ENCODE measurements around the gene PCNX4.
"Not testable (repeated sequence)": the region's sequence is repeated elsewhere in the genome, so short reads cannot be mapped to it uniquely, and the experiment has no call there.

PCNX4 gene

DNA sequence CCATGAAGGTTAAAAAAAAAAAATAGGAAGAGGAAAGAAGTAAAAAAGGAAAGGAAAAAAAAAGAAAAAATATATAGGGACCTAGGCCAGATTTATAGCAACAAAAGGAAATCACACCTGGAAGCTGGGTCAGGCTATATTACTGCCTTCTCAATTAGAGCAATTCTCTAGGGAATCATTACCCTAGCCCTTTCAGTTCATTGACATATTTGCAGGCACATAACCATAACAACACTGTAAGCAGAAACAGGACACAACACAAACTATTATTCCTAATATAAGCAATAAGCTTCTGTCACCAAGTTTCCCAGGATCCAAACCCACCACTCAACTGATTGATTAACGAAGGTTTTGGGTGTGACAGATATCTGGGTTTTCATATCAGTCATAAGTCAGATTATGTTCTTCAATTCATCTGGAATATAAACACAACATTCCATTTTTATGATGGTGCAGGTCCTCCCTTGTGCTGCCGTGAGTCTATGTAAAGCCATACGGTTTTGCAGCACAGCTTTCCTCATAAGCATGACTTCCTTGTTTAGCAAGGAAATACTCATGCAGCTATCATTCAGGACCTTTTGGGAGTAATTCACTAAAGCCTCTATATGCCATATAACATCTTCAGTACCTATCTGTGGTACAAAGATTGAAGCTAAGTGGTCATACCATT lies 4.2 kb downstream of the PCNX4 start:
- Histone ChIP-seq H3K4me1 (ENCODE audit: insufficient read depth, low read length, severe bottlenecking) (peaks cover 31% of the 10 kb centered on the region), H4K20me1 (ENCODE audit: insufficient read depth, low read length) (no peaks in the 10 kb centered on the region), H3K36me3 (ENCODE audit: insufficient read depth, low read length) (peaks cover 23% of the 10 kb centered on the region), H3K27ac (ENCODE audit: low read depth, low read length, poor library complexity, severe bottlenecking) (no peak overlapping the region), H3K9ac (ENCODE audit: low read length) (no peak overlapping the region), H3K9me2 (ENCODE audit: low read depth, low read length) (no peaks in the 10 kb centered on the region), H3K4me3 (ENCODE audit: low read depth, low read length, poor library complexity, severe bottlenecking) (no peak overlapping the region), H3K79me2 (ENCODE audit: insufficient read depth, low read length) (peaks cover 61% of the 10 kb centered on the region), H3K4me2 (ENCODE audit: low read length) (no peak overlapping the region), H3K9me3 (ENCODE audit: low read length) (no peaks in the 10 kb centered on the region), H3F3A (ENCODE audit: insufficient read depth, low read length) (no peaks in the 10 kb centered on the region), H3K27me3 (ENCODE audit: insufficient read depth, low read length) (no peaks in the 10 kb centered on the region), H2AFZ (ENCODE audit: low read length) (no peak overlapping the region)
- TF ChIP-seq, protein P1, sequence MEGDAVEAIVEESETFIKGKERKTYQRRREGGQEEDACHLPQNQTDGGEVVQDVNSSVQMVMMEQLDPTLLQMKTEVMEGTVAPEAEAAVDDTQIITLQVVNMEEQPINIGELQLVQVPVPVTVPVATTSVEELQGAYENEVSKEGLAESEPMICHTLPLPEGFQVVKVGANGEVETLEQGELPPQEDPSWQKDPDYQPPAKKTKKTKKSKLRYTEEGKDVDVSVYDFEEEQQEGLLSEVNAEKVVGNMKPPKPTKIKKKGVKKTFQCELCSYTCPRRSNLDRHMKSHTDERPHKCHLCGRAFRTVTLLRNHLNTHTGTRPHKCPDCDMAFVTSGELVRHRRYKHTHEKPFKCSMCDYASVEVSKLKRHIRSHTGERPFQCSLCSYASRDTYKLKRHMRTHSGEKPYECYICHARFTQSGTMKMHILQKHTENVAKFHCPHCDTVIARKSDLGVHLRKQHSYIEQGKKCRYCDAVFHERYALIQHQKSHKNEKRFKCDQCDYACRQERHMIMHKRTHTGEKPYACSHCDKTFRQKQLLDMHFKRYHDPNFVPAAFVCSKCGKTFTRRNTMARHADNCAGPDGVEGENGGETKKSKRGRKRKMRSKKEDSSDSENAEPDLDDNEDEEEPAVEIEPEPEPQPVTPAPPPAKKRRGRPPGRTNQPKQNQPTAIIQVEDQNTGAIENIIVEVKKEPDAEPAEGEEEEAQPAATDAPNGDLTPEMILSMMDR (IDR thresholded peaks at IDR 0.05; ENCODE audit: low read length): no peak
- no peak for TF ChIP-seq EZH2 (IDR thresholded peaks at IDR 0.05; ENCODE audit: borderline replicate concordance, low read length)

DNA sequence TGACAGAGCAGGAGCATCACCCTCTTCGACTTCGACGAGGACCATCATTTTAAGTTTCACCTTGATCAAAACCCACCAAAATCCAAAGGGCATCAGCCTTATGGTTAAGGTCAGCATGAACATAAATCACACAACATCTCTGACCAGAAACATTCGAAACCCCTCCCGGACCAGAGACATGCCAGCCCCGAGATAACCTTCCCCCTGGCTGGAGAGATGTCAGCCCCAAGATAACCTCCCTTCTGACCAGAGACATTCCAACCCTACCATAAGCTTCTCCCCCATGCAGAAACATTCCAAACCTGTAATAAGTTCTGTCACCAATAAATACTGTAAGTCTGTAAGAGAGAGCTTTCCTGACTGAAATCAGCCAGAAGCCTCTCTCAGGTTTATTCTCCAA lies 6.3 kb downstream of the PCNX4 start:
- TF ChIP-seq, protein P1 (IDR thresholded peaks at IDR 0.05; ENCODE audit: low read length): no peak
- TF ChIP-seq EZH2 (IDR thresholded peaks at IDR 0.05; ENCODE audit: borderline replicate concordance, low read length): no peak
- H2AFZ ChIP-seq (ENCODE audit: low read length): no peak overlapping the region
- no peaks in the 10 kb centered on the region for H3K9me3 ChIP-seq (ENCODE audit: low read length)
- no peak overlapping the region for H3K27ac ChIP-seq (ENCODE audit: low read depth, low read length, poor library complexity, severe bottlenecking)
- peaks cover 69% of the 10 kb centered on the region for H3K79me2 ChIP-seq (ENCODE audit: insufficient read depth, low read length)
- no peaks in the 10 kb centered on the region for H3K9me2 ChIP-seq (ENCODE audit: low read depth, low read length)
- no peaks in the 10 kb centered on the region for H3K27me3 ChIP-seq (ENCODE audit: insufficient read depth, low read length)
- peaks cover 26% of the 10 kb centered on the region for H3K4me1 ChIP-seq (ENCODE audit: insufficient read depth, low read length, severe bottlenecking)
- no peak overlapping the region for H3K4me3 ChIP-seq (ENCODE audit: low read depth, low read length, poor library complexity, severe bottlenecking)
- H3K4me2 ChIP-seq (ENCODE audit: low read length): no peak overlapping the region
- no peak overlapping the region for H3K9ac ChIP-seq (ENCODE audit: low read length)
- H3K36me3 ChIP-seq (ENCODE audit: insufficient read depth, low read length): peaks cover 23% of the 10 kb centered on the region
- no peaks in the 10 kb centered on the region for H4K20me1 ChIP-seq (ENCODE audit: insufficient read depth, low read length)
- no peaks in the 10 kb centered on the region for H3F3A ChIP-seq (ENCODE audit: insufficient read depth, low read length)

DNA sequence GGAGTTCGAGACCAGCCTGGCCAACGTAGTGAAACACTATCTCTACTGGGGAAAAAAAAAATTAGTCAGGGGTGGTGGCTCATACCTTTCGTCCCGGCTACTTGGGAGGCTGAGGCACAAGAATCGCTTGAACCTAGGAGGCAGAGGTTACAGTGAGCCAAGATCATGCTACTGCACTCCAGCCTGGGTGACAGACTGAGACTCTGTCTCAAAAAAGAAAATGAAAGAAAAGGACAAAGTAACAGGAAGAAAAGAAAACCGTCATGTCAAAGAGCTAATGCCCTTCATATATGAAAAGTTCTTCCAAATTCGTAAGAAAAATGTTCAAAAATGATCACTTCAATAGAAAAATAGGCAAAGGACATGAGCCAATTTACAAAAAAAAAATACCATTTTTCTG lies 8.1 kb downstream of the PCNX4 start:
- H3K27ac ChIP-seq (ENCODE audit: low read depth, low read length, poor library complexity, severe bottlenecking); H3K4me3 ChIP-seq (ENCODE audit: low read depth, low read length, poor library complexity, severe bottlenecking); H3K27me3 ChIP-seq (ENCODE audit: insufficient read depth, low read length); H3K9me3 ChIP-seq (ENCODE audit: low read length); H3K9me2 ChIP-seq (ENCODE audit: low read depth, low read length); H3K4me1 ChIP-seq (ENCODE audit: insufficient read depth, low read length, severe bottlenecking); H2AFZ ChIP-seq (ENCODE audit: low read length); H3K9ac ChIP-seq (ENCODE audit: low read length); H4K20me1 ChIP-seq (ENCODE audit: insufficient read depth, low read length); H3F3A ChIP-seq (ENCODE audit: insufficient read depth, low read length); H3K4me2 ChIP-seq (ENCODE audit: low read length): not testable (repeated sequence)
- H3K36me3 ChIP-seq (ENCODE audit: insufficient read depth, low read length): peaks cover 30% of the 10 kb centered on the region
- H3K79me2 ChIP-seq (ENCODE audit: insufficient read depth, low read length): peaks cover 52% of the 10 kb centered on the region

DNA sequence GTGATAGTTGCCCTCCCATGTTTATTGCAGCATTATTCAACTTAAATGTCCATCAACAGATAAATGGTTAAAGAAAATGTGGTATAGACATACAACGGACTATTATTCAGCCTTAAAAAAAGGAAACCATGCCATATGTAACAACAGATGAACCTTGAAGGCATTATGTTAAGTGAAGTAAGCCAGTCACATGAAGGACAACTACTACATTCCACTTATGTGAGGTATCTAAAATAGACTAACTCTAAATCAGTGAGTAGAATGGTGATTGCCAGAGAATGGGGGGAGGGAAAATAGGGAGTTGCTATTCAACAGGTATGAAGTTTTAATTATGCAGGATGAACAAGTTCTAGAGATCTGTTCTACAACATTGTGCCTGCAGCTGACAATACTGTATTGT lies 10.1 kb downstream of the PCNX4 start:
- Histone ChIP-seq H3K4me2 (ENCODE audit: low read length) (no peak overlapping the region), H3K4me3 (ENCODE audit: low read depth, low read length, poor library complexity, severe bottlenecking) (no peak overlapping the region), H3K9ac (ENCODE audit: low read length) (no peak overlapping the region), H3K27ac (ENCODE audit: low read depth, low read length, poor library complexity, severe bottlenecking) (no peak overlapping the region), H4K20me1 (ENCODE audit: insufficient read depth, low read length) (no peaks in the 10 kb centered on the region), H3K9me2 (ENCODE audit: low read depth, low read length) (no peaks in the 10 kb centered on the region), H2AFZ (ENCODE audit: low read length) (no peak overlapping the region), H3K9me3 (ENCODE audit: low read length) (no peaks in the 10 kb centered on the region), H3K36me3 (ENCODE audit: insufficient read depth, low read length) (peaks cover 24% of the 10 kb centered on the region), H3K4me1 (ENCODE audit: insufficient read depth, low read length, severe bottlenecking) (no peaks in the 10 kb centered on the region), H3F3A (ENCODE audit: insufficient read depth, low read length) (no peaks in the 10 kb centered on the region), H3K27me3 (ENCODE audit: insufficient read depth, low read length) (no peaks in the 10 kb centered on the region), H3K79me2 (ENCODE audit: insufficient read depth, low read length) (peaks cover 40% of the 10 kb centered on the region)
- TF ChIP-seq, protein P1 (IDR thresholded peaks at IDR 0.05; ENCODE audit: low read length): no peak
- TF ChIP-seq EZH2 (IDR thresholded peaks at IDR 0.05; ENCODE audit: borderline replicate concordance, low read length): no peak

Data from OCI-LY1 (cell line).